OCI-LY7 (cell line): ENCODE results near the gene RCBTB2.

Source experiments
- EZH2phosphoT487 ChIP-seq: fragments of 200-600 bp; sonication (generic); IDR thresholded peaks from 2 replicates; pipeline ENCODE4 v1.6.1; 2018; ENCODE audit warnings: low read depth, borderline replicate concordance, mild to moderate bottlenecking, mixed run types, antibody characterized with exemption, low read length, moderate library complexity, mixed read lengths
- TF ChIP-seq, protein P1 (sequence below): fragments of 200-600 bp; sonication (generic); conservative IDR thresholded peaks from 2 replicates; pipeline ENCODE4 v1.5.1; 2014; ENCODE audit warnings: mild to moderate bottlenecking, antibody characterized with exemption, low read length, moderate library complexity, mixed read lengths

DNA sequence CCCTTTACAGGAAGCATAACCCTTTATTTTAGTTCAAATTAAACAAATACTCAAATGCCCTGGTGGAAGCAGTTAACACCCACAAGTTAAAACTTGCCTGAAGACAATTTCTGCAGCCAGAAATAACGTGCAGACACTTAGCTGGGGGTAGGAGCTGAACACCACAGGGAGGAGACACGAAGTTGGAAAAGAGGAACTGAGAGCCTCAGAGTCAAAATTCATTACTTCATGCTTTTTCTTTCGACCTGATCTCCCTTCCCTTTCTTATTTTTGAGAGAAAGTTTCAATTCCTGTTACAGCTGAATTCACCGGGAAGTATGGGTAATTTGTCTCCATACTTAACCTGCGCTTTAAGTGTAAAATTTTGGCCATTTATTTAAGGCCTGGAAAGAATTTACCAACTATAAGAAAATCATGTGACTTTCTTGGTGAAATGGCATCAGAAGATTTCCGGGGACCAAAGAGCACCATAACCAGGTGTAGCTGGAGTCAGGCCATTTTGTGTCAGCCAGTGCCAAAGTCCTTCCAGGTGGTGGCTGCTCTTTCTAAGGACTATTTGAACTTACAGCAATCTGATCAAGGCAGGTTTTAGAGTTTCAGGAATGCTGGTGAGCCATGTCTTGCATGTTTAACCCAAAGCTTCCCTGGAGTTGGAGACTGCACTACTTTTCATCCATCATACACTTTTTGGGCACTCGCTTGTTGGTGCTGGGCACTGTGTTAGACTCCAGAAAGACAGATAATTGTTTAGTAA, 46.5 kb upstream of the RCBTB2 start:
- TF ChIP-seq, protein P1, sequence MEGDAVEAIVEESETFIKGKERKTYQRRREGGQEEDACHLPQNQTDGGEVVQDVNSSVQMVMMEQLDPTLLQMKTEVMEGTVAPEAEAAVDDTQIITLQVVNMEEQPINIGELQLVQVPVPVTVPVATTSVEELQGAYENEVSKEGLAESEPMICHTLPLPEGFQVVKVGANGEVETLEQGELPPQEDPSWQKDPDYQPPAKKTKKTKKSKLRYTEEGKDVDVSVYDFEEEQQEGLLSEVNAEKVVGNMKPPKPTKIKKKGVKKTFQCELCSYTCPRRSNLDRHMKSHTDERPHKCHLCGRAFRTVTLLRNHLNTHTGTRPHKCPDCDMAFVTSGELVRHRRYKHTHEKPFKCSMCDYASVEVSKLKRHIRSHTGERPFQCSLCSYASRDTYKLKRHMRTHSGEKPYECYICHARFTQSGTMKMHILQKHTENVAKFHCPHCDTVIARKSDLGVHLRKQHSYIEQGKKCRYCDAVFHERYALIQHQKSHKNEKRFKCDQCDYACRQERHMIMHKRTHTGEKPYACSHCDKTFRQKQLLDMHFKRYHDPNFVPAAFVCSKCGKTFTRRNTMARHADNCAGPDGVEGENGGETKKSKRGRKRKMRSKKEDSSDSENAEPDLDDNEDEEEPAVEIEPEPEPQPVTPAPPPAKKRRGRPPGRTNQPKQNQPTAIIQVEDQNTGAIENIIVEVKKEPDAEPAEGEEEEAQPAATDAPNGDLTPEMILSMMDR: no peak
- TF ChIP-seq EZH2phosphoT487: no peak
